Measurements from ENCODE around the gene HMOX2. TPM values are rescaled to one million over a fixed set of nuclear protein-coding genes. Genes with fewer than 3 reads are reported as not detected.

HMOX2 gene
- total RNA-seq, 2 donors from 2014 or later: 50.3 to 50.9 TPM

DNA sequence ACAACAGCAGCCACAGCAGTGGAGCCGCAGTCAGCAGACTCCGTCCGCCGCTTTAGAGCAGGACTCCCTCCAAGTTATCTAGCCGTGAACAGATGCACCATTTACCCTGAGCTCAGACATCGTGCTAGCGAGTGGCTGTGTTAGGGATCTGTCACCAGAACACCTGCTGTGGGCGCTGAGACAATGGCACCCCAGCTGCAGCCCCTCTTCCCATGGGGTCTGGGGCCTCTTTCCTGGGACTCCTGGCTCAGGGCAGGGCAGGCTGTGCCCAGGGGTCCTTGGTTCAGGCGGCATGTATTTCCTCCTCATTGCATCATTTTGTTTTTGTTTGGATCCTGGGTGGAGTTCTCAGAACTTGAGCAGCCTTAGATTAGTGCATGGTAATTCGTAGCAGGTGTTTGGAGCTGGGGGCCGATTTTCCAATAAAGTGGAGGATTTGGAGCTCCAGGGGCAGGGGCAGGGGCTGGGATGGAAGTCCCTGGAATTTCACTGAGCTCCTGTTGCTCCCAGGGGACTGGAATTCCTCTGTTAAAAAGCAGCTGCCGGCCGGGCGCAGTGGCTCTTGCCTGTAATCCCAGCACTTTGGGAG, 25.2 kb upstream of the HMOX2 start:
- H3K9me3 Mint-ChIP-seq: no peaks in the 10 kb centered on the region
- H3K27me3 Mint-ChIP-seq (ENCODE audit: low read depth): no peaks in the 10 kb centered on the region
- H3K36me3 Mint-ChIP-seq (ENCODE audit: insufficient read depth in 2 of 2): peaks cover 2 to 15% of the 10 kb centered on the region in 2 donors
- no peaks in the 10 kb centered on the region for H3K4me1 Mint-ChIP-seq (ENCODE audit: low read depth)
- H3K27ac Mint-ChIP-seq: no peak overlapping the region
- no peak overlapping the region for H3K4me3 Mint-ChIP-seq
- DNase-seq (no peak), ATAC-seq (replicated peaks in 1 of 2) (no peak)

DNA sequence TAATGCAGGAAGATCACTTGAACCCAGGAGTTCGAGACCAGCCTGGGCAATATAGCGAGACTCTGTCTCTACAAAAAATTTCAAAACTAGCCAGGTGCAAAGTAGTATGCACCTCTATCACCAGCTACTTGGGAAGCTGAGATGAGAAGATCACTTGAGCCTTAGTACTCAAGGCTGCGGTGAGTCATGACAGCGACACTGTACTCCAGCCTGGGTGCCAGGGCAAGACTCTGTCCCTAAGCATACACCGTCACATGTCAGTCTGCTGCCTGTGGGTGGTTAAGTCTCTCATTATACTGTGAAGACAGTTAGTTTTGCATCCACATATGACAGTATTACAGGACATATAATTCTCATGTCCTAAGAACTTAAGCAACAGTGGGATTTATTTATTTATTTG, 23.5 kb upstream of the HMOX2 start:
- H3K4me3 Mint-ChIP-seq: no peak overlapping the region
- peaks cover 2 to 23% of the 10 kb centered on the region in 2 donors for H3K36me3 Mint-ChIP-seq (ENCODE audit: insufficient read depth in 2 of 2)

DNA sequence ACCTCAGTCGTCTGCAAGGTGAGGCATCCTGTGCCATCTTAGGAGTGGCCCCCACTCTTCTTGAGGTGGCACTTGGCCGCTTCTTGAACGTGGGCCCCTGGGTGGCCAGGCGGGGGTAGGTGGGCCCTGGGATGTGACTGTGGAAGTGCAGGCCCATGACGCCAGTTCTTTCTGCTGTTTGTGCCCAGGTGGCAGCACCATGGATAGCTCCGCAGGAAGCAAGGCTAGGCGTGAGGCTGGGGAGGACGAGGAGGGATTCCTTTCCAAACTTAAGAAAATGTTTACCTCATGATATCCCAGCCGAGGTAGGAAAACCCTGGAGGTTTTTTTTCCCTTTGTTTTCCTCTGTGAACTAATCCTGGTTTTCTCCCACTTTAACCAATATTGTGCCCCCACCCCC, 21.6 kb upstream of the HMOX2 start:
- Mint-ChIP-seq H3K36me3 (ENCODE audit: insufficient read depth in 2 of 2) (peaks cover 5 to 19% of the 10 kb centered on the region in 2 donors), H3K4me1 (ENCODE audit: low read depth) (no peaks in the 10 kb centered on the region), H3K27ac (no peak overlapping the region), H3K27me3 (ENCODE audit: low read depth) (no peaks in the 10 kb centered on the region), H3K4me3 (no peak overlapping the region), H3K9me3 (no peaks in the 10 kb centered on the region)
- ATAC-seq (replicated peaks in 1 of 2): no peak
- DNase-seq: no peak

More for the DNA sequence above, 23.5 kb upstream of the HMOX2 start:
- DNase-seq (no peak), ATAC-seq (replicated peaks in 1 of 2) (no peak)
- Mint-ChIP-seq H3K9me3 (no peaks in the 10 kb centered on the region), H3K27ac (no peak overlapping the region), H3K27me3 (ENCODE audit: low read depth) (no peaks in the 10 kb centered on the region), H3K4me1 (ENCODE audit: low read depth) (no peaks in the 10 kb centered on the region)

DNA sequence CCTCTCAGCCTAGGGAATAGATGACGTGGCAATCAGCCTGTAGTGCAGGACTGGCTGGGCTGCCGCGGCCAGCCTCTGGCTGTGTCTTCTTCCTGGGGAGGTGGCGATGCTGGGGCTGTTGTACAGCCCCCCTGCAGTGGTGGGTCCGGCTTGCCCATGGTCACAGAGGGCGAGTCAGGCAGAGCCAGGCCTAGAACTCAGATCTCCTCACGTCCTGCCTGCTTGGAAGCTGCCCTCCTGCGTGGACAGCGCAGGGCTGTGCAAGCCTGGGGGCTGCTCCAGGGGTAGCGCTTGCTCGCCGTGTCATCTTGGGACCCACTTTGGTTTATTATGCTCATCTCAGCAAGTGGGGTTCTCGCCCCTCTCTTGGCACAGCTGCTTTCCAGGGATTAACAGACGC, 21.1 kb upstream of the HMOX2 start:
- no peak for ATAC-seq (replicated peaks in 1 of 2)
- Mint-ChIP-seq H3K27ac (no peak overlapping the region), H3K4me3 (no peak overlapping the region), H3K27me3 (ENCODE audit: low read depth) (no peaks in the 10 kb centered on the region), H3K9me3 (no peaks in the 10 kb centered on the region), H3K36me3 (ENCODE audit: insufficient read depth in 2 of 2) (peaks cover 5 to 18% of the 10 kb centered on the region in 2 donors), H3K4me1 (ENCODE audit: low read depth) (no peaks in the 10 kb centered on the region)
- no peak for DNase-seq

DNA sequence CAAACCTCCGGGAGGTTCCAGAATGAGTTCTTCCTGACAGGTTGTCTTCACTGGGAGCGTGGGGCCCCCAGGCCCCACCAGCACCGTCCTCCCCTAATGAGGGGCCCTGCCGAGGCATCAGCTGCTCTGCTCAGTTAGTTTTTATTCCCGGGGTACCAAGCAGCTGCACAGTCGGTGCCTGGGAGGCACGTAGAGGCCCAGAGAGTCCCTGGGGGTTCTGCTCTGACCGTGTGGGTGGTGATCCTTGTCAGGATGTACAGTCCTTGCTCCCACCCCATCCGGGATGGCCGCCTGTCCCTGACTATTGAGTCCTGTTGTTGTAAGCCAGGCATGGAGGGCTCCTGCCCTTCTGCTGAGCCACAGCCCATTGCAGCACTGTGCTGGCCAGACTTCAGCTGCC, 20.2 kb upstream of the HMOX2 start:
- no peak for DNase-seq
- no peak for ATAC-seq (replicated peaks in 1 of 2)
- Mint-ChIP-seq H3K4me3 (no peak overlapping the region), H3K4me1 (ENCODE audit: low read depth) (no peaks in the 10 kb centered on the region), H3K27ac (no peak overlapping the region), H3K36me3 (ENCODE audit: insufficient read depth in 2 of 2) (peaks cover 6 to 20% of the 10 kb centered on the region in 2 donors), H3K9me3 (no peaks in the 10 kb centered on the region), H3K27me3 (ENCODE audit: low read depth) (no peaks in the 10 kb centered on the region)

DNA sequence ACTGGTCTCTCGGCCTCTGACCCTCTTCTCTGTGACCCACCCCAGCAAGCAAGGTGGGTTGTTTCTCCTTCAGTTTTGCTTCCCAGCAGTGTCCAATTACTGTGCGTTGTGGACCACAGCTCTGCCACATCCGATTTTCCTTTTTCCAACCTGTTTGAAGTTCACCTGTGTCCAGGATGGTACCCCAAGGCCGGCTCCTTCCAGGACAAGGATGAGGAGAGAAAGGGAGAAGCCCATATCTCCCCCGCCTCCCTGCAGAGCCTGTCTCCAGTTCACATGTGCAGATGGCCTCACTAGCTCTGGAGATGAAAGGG, 15.3 kb upstream of the HMOX2 start:
- ATAC-seq (replicated peaks in 1 of 2): no peak
- H3K27ac Mint-ChIP-seq: no peak overlapping the region
- no peaks in the 10 kb centered on the region for H3K9me3 Mint-ChIP-seq
- H3K4me3 Mint-ChIP-seq: no peak overlapping the region
- peaks cover 4 to 19% of the 10 kb centered on the region in 2 donors for H3K36me3 Mint-ChIP-seq (ENCODE audit: insufficient read depth in 2 of 2)
- no peak for DNase-seq
- no peaks in the 10 kb centered on the region for H3K27me3 Mint-ChIP-seq (ENCODE audit: low read depth)
- H3K4me1 Mint-ChIP-seq (ENCODE audit: low read depth): peaks cover 4% of the 10 kb centered on the region

DNA sequence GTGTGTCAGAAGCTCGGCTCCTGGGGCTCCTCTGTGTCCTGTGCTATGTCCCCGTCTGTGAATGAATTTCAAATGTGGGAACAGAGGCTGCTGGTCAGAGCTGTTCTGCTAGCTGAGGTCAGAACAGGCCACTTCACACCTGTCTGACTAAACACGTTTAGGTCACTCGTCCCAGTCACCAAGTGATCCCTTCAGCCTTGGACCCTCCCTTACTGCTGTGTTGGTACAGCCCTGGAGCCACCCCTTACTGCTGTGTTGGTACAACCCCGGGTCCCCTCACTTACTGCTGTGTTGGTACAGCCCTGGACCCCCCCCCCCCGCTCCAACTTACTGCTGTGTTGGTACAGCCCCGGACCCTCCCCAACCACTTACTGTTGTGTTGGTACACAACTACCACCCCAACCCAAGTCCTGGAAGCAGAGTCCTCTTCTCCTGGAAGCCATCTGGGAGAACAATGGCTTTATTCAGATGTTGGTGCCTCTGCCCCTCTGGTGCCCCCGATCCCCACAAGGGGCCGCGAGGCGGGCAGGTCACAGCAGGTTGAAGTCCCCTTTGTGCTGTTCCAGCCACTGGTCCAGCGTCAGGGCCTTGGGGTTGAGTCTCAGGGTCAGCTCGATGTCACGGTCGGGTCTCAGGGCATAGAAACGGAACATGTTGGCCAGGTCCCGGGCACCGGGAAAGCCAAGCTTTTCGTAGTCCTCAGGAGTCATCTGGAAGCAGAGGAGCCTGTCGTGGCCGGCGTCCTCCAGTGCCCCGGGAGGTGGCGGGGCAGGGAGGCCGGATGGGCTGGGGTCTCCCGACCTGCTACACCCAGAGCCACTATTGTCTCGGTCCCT, 14.7 kb upstream of the HMOX2 start:
- no peak overlapping the region for H3K4me3 Mint-ChIP-seq
- no peaks in the 10 kb centered on the region for H3K27me3 Mint-ChIP-seq (ENCODE audit: low read depth)
- DNase-seq (no peak), ATAC-seq (replicated peaks in 1 of 2) (no peak)
- no peaks in the 10 kb centered on the region for H3K9me3 Mint-ChIP-seq
- H3K4me1 Mint-ChIP-seq (ENCODE audit: low read depth): peaks cover 7% of the 10 kb centered on the region
- H3K27ac Mint-ChIP-seq: no peak overlapping the region
- H3K36me3 Mint-ChIP-seq (ENCODE audit: insufficient read depth in 2 of 2): peaks cover 4 to 14% of the 10 kb centered on the region in 2 donors

DNA sequence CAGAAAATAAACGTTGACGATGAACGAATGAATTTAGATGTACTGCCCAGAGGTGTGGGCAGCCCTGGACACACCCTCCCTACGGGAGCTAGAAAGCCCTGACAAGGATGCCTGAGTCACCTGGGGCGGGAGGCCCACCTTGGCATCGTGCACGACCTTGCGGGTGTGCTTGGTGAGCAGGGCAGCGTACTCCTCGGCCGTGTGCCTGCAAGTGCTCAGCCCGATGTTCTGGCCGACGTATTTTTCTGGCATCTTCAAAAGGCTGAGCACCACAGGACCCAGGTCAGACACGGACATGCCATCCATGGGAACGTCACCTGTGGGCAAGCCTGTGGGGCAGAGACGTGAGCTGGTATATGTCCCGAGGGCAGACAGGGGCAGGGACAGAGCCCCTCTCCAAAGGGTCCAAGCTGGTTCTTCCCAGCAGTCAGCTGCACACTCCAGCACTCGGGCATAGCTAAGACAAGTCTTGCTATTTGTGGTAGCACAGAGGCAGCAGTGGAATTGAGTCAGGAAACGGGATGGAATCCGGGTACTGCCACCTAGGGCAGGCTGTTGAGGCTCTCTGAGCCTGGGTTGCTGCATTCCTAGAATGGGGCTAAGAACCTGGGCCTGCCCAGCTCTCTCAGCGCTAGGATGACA, 12.6 kb upstream of the HMOX2 start:
- no peaks in the 10 kb centered on the region for H3K27me3 Mint-ChIP-seq (ENCODE audit: low read depth)
- ATAC-seq (replicated peaks in 1 of 2): no peak
- peaks cover 4 to 14% of the 10 kb centered on the region in 2 donors for H3K36me3 Mint-ChIP-seq (ENCODE audit: insufficient read depth in 2 of 2)
- H3K9me3 Mint-ChIP-seq: no peaks in the 10 kb centered on the region
- peaks cover 7% of the 10 kb centered on the region for H3K4me1 Mint-ChIP-seq (ENCODE audit: low read depth)
- H3K4me3 Mint-ChIP-seq: no peak overlapping the region
- no peak for DNase-seq
- peak overlapping the region; percentile 83 for H3K27ac Mint-ChIP-seq

DNA sequence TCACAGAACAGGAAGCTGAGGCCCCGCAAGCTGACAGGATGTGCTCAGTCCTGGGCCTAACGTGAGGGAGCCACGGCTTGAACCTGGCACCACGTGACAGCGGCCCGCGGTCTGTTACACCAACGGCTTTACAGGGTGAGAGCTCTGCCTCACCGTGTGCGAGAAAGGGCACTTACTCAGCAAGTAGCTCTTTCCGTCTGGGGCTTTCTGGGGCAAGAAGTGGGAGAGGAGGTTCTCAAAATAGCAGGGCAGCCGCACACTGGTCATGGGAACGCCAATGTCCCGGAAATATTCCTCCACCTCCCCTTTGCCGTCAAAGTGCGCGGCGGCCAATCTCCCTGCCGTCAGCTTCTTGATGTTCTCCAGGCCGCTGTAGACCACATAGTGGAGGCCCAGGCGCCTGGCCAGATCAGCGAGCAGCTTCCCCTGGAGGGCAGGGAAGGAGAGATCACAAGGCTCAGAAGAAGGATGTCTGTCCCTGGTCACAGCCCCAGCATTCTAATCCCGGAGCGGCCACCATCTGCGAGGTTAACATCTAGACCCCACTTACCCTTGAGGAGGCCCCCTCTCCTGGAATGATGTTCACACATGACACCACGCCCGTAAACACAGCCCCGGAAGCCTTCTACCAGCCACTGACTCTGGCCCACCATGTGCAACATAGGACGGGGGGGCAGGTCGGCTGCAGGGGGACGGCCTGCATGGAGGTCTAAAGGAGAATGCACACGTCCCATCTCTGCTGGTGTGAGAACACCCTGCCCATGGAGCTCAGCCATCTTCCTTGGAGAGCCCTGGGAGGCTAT, 10.0 kb upstream of the HMOX2 start:
- ATAC-seq (replicated peaks in 1 of 2) (peak; percentile 81 to 98), DNase-seq (peak; percentile 38 to 72)
- Mint-ChIP-seq H3K4me1 (ENCODE audit: low read depth) (peaks cover 7% of the 10 kb centered on the region), H3K9me3 (no peaks in the 10 kb centered on the region), H3K36me3 (ENCODE audit: insufficient read depth in 2 of 2) (peaks cover 2 to 9% of the 10 kb centered on the region in 2 donors), H3K27ac (peak overlapping the region; percentile 90), H3K4me3 (peak overlapping the region in 1 of 2 donors; percentile 57), H3K27me3 (ENCODE audit: low read depth) (no peaks in the 10 kb centered on the region)

DNA sequence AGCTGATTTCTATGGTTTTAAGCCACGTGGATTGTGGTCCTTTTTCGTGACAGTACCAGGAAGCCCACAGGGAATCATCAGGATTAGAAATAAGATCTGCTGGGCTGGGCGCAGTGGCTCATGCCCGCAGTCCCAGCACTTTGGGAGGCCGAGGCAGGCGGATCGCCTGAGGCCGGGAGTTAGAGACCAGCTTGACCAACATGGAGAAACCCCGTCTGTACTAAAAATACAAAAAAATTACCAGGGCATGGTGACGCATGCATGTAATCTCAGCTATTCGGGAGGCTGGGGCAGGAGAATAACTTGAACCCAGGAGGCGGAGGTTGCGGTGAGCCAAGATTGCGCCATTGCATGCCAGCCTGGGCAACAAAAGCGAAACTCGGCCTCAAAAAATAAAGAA, 8.3 kb upstream of the HMOX2 start:
- Mint-ChIP-seq H3K4me1 (ENCODE audit: low read depth) (peaks cover 21% of the 10 kb centered on the region), H3K36me3 (ENCODE audit: insufficient read depth in 2 of 2) (peaks cover 2 to 12% of the 10 kb centered on the region in 2 donors), H3K4me3 (no peak overlapping the region), H3K9me3 (no peaks in the 10 kb centered on the region), H3K27ac (no peak overlapping the region), H3K27me3 (ENCODE audit: low read depth) (no peaks in the 10 kb centered on the region)
- no peak for DNase-seq
- no peak for ATAC-seq (replicated peaks in 1 of 2)

DNA sequence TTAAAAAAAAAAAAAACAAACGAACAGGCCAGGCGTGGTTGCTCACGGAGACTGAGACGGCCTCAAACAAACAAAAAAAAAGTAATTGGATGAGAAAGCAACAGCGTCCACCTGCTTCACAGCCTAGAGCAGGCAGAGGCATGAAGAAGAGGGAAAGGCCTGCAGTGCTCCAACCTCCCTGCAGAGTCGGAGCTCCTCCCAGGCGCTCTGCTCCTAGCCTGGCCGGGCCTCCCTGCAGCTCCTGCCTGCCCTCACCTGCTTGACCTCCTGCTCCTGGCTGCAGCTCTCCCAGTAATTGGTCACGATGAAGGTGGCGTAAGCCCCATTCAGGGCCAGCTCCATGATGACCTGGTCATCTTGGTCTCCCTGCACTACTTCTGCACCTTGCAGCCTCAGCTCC, 7.2 kb upstream of the HMOX2 start:
- Mint-ChIP-seq H3K4me1 (ENCODE audit: low read depth) (peaks cover 29% of the 10 kb centered on the region), H3K36me3 (ENCODE audit: insufficient read depth in 2 of 2) (peaks cover 2 to 12% of the 10 kb centered on the region in 2 donors), H3K4me3 (no peak overlapping the region), H3K9me3 (no peaks in the 10 kb centered on the region), H3K27ac (no peak overlapping the region), H3K27me3 (ENCODE audit: low read depth) (no peaks in the 10 kb centered on the region)
- ATAC-seq (replicated peaks in 1 of 2) (no peak), DNase-seq (no peak)

DNA sequence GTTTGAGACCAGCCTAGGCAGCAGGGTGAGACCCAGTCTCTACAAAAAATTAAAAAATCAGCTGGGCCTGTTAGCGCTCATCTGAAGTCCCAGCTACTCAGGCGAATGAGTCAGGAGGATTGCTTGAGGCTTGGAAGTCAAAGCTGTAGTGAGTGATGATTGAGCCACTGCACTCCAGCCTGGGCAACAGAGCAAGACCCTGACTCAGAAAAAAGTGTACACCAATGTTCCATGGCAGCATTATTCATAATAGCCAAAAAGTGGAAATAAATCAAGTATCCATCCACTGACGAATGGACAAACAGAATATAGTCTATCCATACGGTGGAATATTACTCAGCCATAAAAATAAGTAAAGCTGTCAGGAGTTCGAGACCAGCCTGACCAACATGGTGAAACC, 4.3 kb upstream of the HMOX2 start:
- H3K9me3 Mint-ChIP-seq: no peaks in the 10 kb centered on the region
- H3K27ac Mint-ChIP-seq: no peak overlapping the region
- H3K36me3 Mint-ChIP-seq (ENCODE audit: insufficient read depth in 2 of 2): peaks cover 2 to 4% of the 10 kb centered on the region in 2 donors
- H3K4me1 Mint-ChIP-seq (ENCODE audit: low read depth): peaks cover 39% of the 10 kb centered on the region
- H3K4me3 Mint-ChIP-seq: no peak overlapping the region
- DNase-seq (no peak), ATAC-seq (replicated peaks in 1 of 2) (no peak)
- H3K27me3 Mint-ChIP-seq (ENCODE audit: low read depth): no peaks in the 10 kb centered on the region

DNA sequence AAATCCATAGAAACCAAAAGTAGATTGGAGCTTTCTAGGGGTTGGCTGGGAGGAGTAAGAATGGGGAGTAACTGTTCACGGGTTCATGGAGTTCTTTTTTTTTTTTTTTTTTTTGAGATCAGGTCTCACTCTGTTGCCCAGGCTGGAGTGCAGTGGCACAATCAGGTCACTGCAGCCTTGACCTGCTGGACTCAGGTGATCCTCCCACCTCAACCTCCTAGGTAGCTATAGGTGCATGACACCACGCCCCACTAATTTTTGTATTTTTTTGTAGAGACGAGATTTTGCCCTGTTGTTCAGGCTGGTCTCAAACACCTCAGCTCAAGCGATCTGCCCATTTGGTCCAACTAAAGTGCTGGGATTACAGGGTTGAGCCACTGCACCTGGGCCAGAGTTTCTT, 3.3 kb upstream of the HMOX2 start:
- Mint-ChIP-seq H3K9me3 (no peaks in the 10 kb centered on the region), H3K4me3 (peak overlapping the region; percentile 82 to 92), H3K4me1 (ENCODE audit: low read depth) (peaks cover 46% of the 10 kb centered on the region), H3K36me3 (ENCODE audit: insufficient read depth in 2 of 2) (peaks cover 2 to 3% of the 10 kb centered on the region in 2 donors), H3K27me3 (ENCODE audit: low read depth) (no peaks in the 10 kb centered on the region), H3K27ac (peak overlapping the region; percentile 73)
- DNase-seq: no peak
- ATAC-seq (replicated peaks in 1 of 2): no peak

Measured in activated T-cell treated with anti-CD3 and anti-CD28 coated beads, Interleukin-2, amount 50 U/mL, for 72 hours (primary cell).